AG09309 (cell line): Measurements from ENCODE around the gene ADCK1.

Source experiments
- DNase-seq: peaks from one replicate; pipeline ENCODE4 v3.0.0-alpha.2; 2010; ENCODE audit warnings: low read depth
- H3K4me3 ChIP-seq: 2 replicates; pipeline ENCODE4 v1.5.1; 2011; ENCODE audit warnings: mild to moderate bottlenecking, low read depth, low read length, moderate library complexity; ENCODE audit not compliant: control insufficient read depth
- CTCF ChIP-seq: IDR thresholded peaks from 2 replicates; pipeline ENCODE4 v1.5.1; 2011; ENCODE audit warnings: mild to moderate bottlenecking, low read depth, low read length, inconsistent platforms; ENCODE audit not compliant: insufficient read depth, control insufficient read depth; ENCODE audit errors: missing control alignments

ADCK1 gene

GRCh38 chr14:77832297-77832696 lies 32.4 kb downstream of the ADCK1 start:
- no peak for TF ChIP-seq CTCF
- DNase-seq = no peak
- H3K4me3 ChIP-seq = no peak overlapping the region

DNA sequence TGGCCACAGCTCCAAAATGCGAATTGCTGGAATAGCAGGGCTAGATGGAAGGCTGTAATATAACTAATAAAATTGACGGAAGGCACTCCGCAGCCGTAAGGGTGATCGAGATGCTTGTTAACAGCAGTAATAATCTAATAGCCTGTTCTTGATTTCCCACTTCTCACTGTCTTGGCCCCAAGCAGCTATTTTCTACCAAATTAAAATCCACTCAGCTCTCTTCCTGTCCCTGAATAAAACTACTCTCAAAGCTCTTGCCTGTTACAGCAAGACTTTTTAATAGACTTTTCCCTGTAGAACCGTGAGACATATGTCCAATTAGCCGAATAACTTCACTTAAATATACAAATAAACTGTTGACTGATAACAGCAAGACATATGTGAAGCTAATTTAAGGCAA lies 38.0 kb downstream of the ADCK1 start:
- TF ChIP-seq CTCF = no peak
- DNase-seq = no peak
- H3K4me3 ChIP-seq = no peak overlapping the region

GRCh38 chr14:77838831-77839511 lies 39.1 kb downstream of the ADCK1 start:
- no peak for TF ChIP-seq CTCF
- no peak for DNase-seq
- H3K4me3 ChIP-seq = no peak overlapping the region

DNA sequence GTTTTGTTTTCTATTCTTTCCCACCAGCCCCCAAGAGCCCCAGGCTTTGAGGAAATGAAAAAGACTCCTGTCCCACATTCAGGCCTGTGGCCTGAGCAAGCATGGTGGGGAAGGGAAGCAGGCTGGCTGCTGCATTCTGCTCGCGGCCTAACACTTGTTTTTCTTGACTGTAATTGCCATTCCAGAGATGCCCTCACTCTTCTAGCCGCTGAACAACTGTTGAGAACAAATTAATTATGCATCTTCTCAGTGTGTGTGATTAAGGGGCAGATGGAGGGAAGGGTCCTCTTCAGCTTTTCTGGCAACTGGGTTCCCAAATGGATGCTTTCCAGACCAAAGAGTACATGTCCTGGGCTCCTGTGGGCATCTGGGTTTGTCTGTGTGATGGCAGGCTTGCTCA lies 43.3 kb downstream of the ADCK1 start:
- DNase-seq = no peak
- no peak for TF ChIP-seq CTCF
- no peak overlapping the region for H3K4me3 ChIP-seq

DNA sequence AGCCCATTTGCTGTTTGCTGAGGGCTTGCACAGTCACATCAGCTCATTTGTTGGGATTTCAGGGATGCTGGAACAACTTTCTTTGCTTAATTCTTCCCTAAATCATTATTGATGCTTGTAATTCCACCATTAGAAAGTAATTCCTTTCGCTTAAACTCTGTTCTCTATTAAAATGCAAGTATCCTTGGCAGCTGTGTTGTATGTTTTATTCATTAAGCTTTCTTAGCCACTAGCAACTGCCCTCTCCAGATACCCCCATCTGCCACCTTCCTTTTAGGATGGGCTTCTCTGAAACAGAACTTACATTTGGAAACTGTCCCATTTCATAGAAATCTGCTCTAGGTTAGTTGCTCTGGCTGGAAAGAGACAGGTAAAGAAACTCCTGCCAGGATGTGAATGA lies 43.7 kb downstream of the ADCK1 start:
- DNase-seq = no peak
- H3K4me3 ChIP-seq = no peak overlapping the region
- no peak for TF ChIP-seq CTCF

- no peak for TF ChIP-seq CTCF
- no peak overlapping the region for H3K4me3 ChIP-seq
- no peak for DNase-seq
Measured at GRCh38 chr14:77844802-77845201, 44.9 kb downstream of the ADCK1 start.
